ENCODE measurements around the gene ZNF628.
"Not testable (repeated sequence)": the region's sequence is repeated elsewhere in the genome, so short reads cannot be mapped to it uniquely, and the experiment has no call there.

ZNF628 gene

GRCh38 chr19:55496820-55497219 lies 20.4 kb downstream of the ZNF628 start:
- not testable (repeated sequence) for H3K4me1 ChIP-seq (ENCODE audit: control insufficient read depth, low read depth, low read length); H3K36me3 ChIP-seq (ENCODE audit: control insufficient read depth, low read depth, low read length); H3K9ac ChIP-seq (ENCODE audit: low read length); H3K27ac ChIP-seq (ENCODE audit: low read length); H3K9me3 ChIP-seq (ENCODE audit: control insufficient read depth, low read depth, low read length); H3K27me3 ChIP-seq (ENCODE audit: control insufficient read depth, insufficient read depth, low read length); H3K4me3 ChIP-seq (ENCODE audit: low read length)

GRCh38 chr19:55497763-55498162 lies 21.3 kb downstream of the ZNF628 start:
- no peak overlapping the region for H3K27ac ChIP-seq (ENCODE audit: low read length)
- H3K27me3 ChIP-seq (ENCODE audit: control insufficient read depth, insufficient read depth, low read length) = peaks cover 16% of the 10 kb centered on the region
- H3K4me3 ChIP-seq (ENCODE audit: low read length) = no peak overlapping the region
- no peaks in the 10 kb centered on the region for H3K36me3 ChIP-seq (ENCODE audit: control insufficient read depth, low read depth, low read length)
- H3K9me3 ChIP-seq (ENCODE audit: control insufficient read depth, low read depth, low read length) = no peaks in the 10 kb centered on the region
- no peak overlapping the region for H3K9ac ChIP-seq (ENCODE audit: low read length)
- H3K4me1 ChIP-seq (ENCODE audit: control insufficient read depth, low read depth, low read length) = peaks cover 8% of the 10 kb centered on the region

- peaks cover 22% of the 10 kb centered on the region for H3K27me3 ChIP-seq (ENCODE audit: control insufficient read depth, insufficient read depth, low read length)
- no peak overlapping the region for H3K4me3 ChIP-seq (ENCODE audit: low read length)
- H3K27ac ChIP-seq (ENCODE audit: low read length) = no peak overlapping the region
- no peaks in the 10 kb centered on the region for H3K9me3 ChIP-seq (ENCODE audit: control insufficient read depth, low read depth, low read length)
- no peaks in the 10 kb centered on the region for H3K36me3 ChIP-seq (ENCODE audit: control insufficient read depth, low read depth, low read length)
- H3K9ac ChIP-seq (ENCODE audit: low read length) = no peak overlapping the region
- peaks cover 8% of the 10 kb centered on the region for H3K4me1 ChIP-seq (ENCODE audit: control insufficient read depth, low read depth, low read length)
Measured at GRCh38 chr19:55498246-55498840, 21.9 kb downstream of the ZNF628 start.

GRCh38 chr19:55500368-55500952 lies 24.0 kb downstream of the ZNF628 start:
- no peak overlapping the region for H3K9ac ChIP-seq (ENCODE audit: low read length)
- H3K9me3 ChIP-seq (ENCODE audit: control insufficient read depth, low read depth, low read length) = no peaks in the 10 kb centered on the region
- no peak overlapping the region for H3K4me3 ChIP-seq (ENCODE audit: low read length)
- H3K36me3 ChIP-seq (ENCODE audit: control insufficient read depth, low read depth, low read length) = no peaks in the 10 kb centered on the region
- peaks cover 8% of the 10 kb centered on the region for H3K4me1 ChIP-seq (ENCODE audit: control insufficient read depth, low read depth, low read length)
- H3K27ac ChIP-seq (ENCODE audit: low read length) = no peak overlapping the region
- H3K27me3 ChIP-seq (ENCODE audit: control insufficient read depth, insufficient read depth, low read length) = peaks cover 33% of the 10 kb centered on the region

- Histone ChIP-seq H3K27me3 (ENCODE audit: control insufficient read depth, insufficient read depth, low read length) (peaks cover 35% of the 10 kb centered on the region), H3K27ac (ENCODE audit: low read length) (no peak overlapping the region)
Measured at GRCh38 chr19:55502197-55502952, 26.0 kb downstream of the ZNF628 start.

GRCh38 chr19:55503157-55503501 lies 26.7 kb downstream of the ZNF628 start:
- H3K27me3 ChIP-seq (ENCODE audit: control insufficient read depth, insufficient read depth, low read length) = peaks cover 35% of the 10 kb centered on the region
- H3K9me3 ChIP-seq (ENCODE audit: control insufficient read depth, low read depth, low read length) = no peaks in the 10 kb centered on the region
- no peak overlapping the region for H3K27ac ChIP-seq (ENCODE audit: low read length)
- no peaks in the 10 kb centered on the region for H3K4me1 ChIP-seq (ENCODE audit: control insufficient read depth, low read depth, low read length)
- H3K9ac ChIP-seq (ENCODE audit: low read length) = no peak overlapping the region
- H3K36me3 ChIP-seq (ENCODE audit: control insufficient read depth, low read depth, low read length) = no peaks in the 10 kb centered on the region
- no peak overlapping the region for H3K4me3 ChIP-seq (ENCODE audit: low read length)

More at GRCh38 chr19:55502197-55502952, 26.0 kb downstream of the ZNF628 start:
- Histone ChIP-seq H3K36me3 (ENCODE audit: control insufficient read depth, low read depth, low read length) (no peaks in the 10 kb centered on the region), H3K9ac (ENCODE audit: low read length) (no peak overlapping the region), H3K4me3 (ENCODE audit: low read length) (no peak overlapping the region), H3K4me1 (ENCODE audit: control insufficient read depth, low read depth, low read length) (no peaks in the 10 kb centered on the region), H3K9me3 (ENCODE audit: control insufficient read depth, low read depth, low read length) (no peaks in the 10 kb centered on the region)

GRCh38 chr19:55503502-55504251 lies 27.3 kb downstream of the ZNF628 start:
- Histone ChIP-seq H3K4me1 (ENCODE audit: control insufficient read depth, low read depth, low read length) (no peaks in the 10 kb centered on the region), H3K27me3 (ENCODE audit: control insufficient read depth, insufficient read depth, low read length) (peaks cover 35% of the 10 kb centered on the region), H3K36me3 (ENCODE audit: control insufficient read depth, low read depth, low read length) (no peaks in the 10 kb centered on the region), H3K9me3 (ENCODE audit: control insufficient read depth, low read depth, low read length) (no peaks in the 10 kb centered on the region), H3K9ac (ENCODE audit: low read length) (no peak overlapping the region), H3K27ac (ENCODE audit: low read length) (no peak overlapping the region), H3K4me3 (ENCODE audit: low read length) (peak overlapping the region; percentile 25)

GRCh38 chr19:55504252-55504603 lies 27.8 kb downstream of the ZNF628 start:
- Histone ChIP-seq H3K9ac (ENCODE audit: low read length) (no peak overlapping the region), H3K36me3 (ENCODE audit: control insufficient read depth, low read depth, low read length) (no peaks in the 10 kb centered on the region), H3K27me3 (ENCODE audit: control insufficient read depth, insufficient read depth, low read length) (peaks cover 35% of the 10 kb centered on the region), H3K4me1 (ENCODE audit: control insufficient read depth, low read depth, low read length) (no peaks in the 10 kb centered on the region), H3K27ac (ENCODE audit: low read length) (no peak overlapping the region), H3K4me3 (ENCODE audit: low read length) (no peak overlapping the region), H3K9me3 (ENCODE audit: control insufficient read depth, low read depth, low read length) (no peaks in the 10 kb centered on the region)

- Histone ChIP-seq H3K27me3 (ENCODE audit: control insufficient read depth, insufficient read depth, low read length) (peaks cover 35% of the 10 kb centered on the region), H3K4me1 (ENCODE audit: control insufficient read depth, low read depth, low read length) (no peaks in the 10 kb centered on the region), H3K27ac (ENCODE audit: low read length) (no peak overlapping the region), H3K36me3 (ENCODE audit: control insufficient read depth, low read depth, low read length) (no peaks in the 10 kb centered on the region), H3K9ac (ENCODE audit: low read length) (no peak overlapping the region), H3K4me3 (ENCODE audit: low read length) (no peak overlapping the region), H3K9me3 (ENCODE audit: control insufficient read depth, low read depth, low read length) (no peaks in the 10 kb centered on the region)
Measured at GRCh38 chr19:55504981-55505380, 28.6 kb downstream of the ZNF628 start.

GRCh38 chr19:55508120-55508519 lies 31.7 kb downstream of the ZNF628 start:
- Histone ChIP-seq H3K9me3 (ENCODE audit: control insufficient read depth, low read depth, low read length) (no peaks in the 10 kb centered on the region), H3K27me3 (ENCODE audit: control insufficient read depth, insufficient read depth, low read length) (peaks cover 15% of the 10 kb centered on the region), H3K27ac (ENCODE audit: low read length) (no peak overlapping the region), H3K4me1 (ENCODE audit: control insufficient read depth, low read depth, low read length) (no peaks in the 10 kb centered on the region), H3K9ac (ENCODE audit: low read length) (no peak overlapping the region), H3K36me3 (ENCODE audit: control insufficient read depth, low read depth, low read length) (no peaks in the 10 kb centered on the region), H3K4me3 (ENCODE audit: low read length) (no peak overlapping the region)

GRCh38 chr19:55516878-55517620 lies 40.6 kb downstream of the ZNF628 start:
- no peak overlapping the region for H3K27ac ChIP-seq (ENCODE audit: low read length)
- H3K4me3 ChIP-seq (ENCODE audit: low read length) = peak overlapping the region; percentile 35
- no peaks in the 10 kb centered on the region for H3K27me3 ChIP-seq (ENCODE audit: control insufficient read depth, insufficient read depth, low read length)

More at GRCh38 chr19:55516878-55517620, 40.6 kb downstream of the ZNF628 start:
- Histone ChIP-seq H3K36me3 (ENCODE audit: control insufficient read depth, low read depth, low read length) (no peaks in the 10 kb centered on the region), H3K9me3 (ENCODE audit: control insufficient read depth, low read depth, low read length) (no peaks in the 10 kb centered on the region), H3K9ac (ENCODE audit: low read length) (no peak overlapping the region), H3K4me1 (ENCODE audit: control insufficient read depth, low read depth, low read length) (no peaks in the 10 kb centered on the region)
